Measurements from ENCODE around the gene RAB3IP. TPM values are rescaled to one million over a fixed set of nuclear protein-coding genes. Genes with fewer than 3 reads are reported as not detected.
"Not testable (repeated sequence)": the region's sequence is repeated elsewhere in the genome, so short reads cannot be mapped to it uniquely, and the experiment has no call there.

The RAB3IP gene
- total RNA-seq, 1 donor from 2014 or later, result 28.5 TPM

GRCh38 chr12:69843608-69844007 lies 104.9 kb downstream of the RAB3IP start:
- Mint-ChIP-seq H3K4me3 (no peak overlapping the region), H3K4me1 (peaks cover 5% of the 10 kb centered on the region), H3K9me3 (no peaks in the 10 kb centered on the region), H3K36me3 (no peaks in the 10 kb centered on the region), H3K27me3 (ENCODE audit: low read depth) (peaks cover 4% of the 10 kb centered on the region), H3K27ac (no peak overlapping the region)
- DNase-seq (ENCODE audit: low spot score in 2 of 2, unreplicated experiment in 2 of 2), result no peak
- no peak for TF ChIP-seq CTCF (IDR thresholded peaks at IDR 0.05; ENCODE audit: unreplicated experiment)

GRCh38 chr12:69844416-69844815 lies 105.8 kb downstream of the RAB3IP start:
- no peak for DNase-seq (ENCODE audit: low spot score in 2 of 2, unreplicated experiment in 2 of 2)
- no peaks in the 10 kb centered on the region for H3K9me3 Mint-ChIP-seq
- H3K4me3 Mint-ChIP-seq, result no peak overlapping the region
- peaks cover 4% of the 10 kb centered on the region for H3K27me3 Mint-ChIP-seq (ENCODE audit: low read depth)
- no peaks in the 10 kb centered on the region for H3K36me3 Mint-ChIP-seq
- no peak for TF ChIP-seq CTCF (IDR thresholded peaks at IDR 0.05; ENCODE audit: unreplicated experiment)
- peaks cover 5% of the 10 kb centered on the region for H3K4me1 Mint-ChIP-seq
- H3K27ac Mint-ChIP-seq, result no peak overlapping the region

GRCh38 chr12:69844836-69845235 lies 106.2 kb downstream of the RAB3IP start:
- TF ChIP-seq CTCF (IDR thresholded peaks at IDR 0.05; ENCODE audit: unreplicated experiment), result no peak
- Mint-ChIP-seq H3K9me3 (no peaks in the 10 kb centered on the region), H3K27ac (no peak overlapping the region), H3K36me3 (no peaks in the 10 kb centered on the region), H3K4me3 (no peak overlapping the region), H3K4me1 (peaks cover 5% of the 10 kb centered on the region), H3K27me3 (ENCODE audit: low read depth) (peaks cover 4% of the 10 kb centered on the region)
- no peak for DNase-seq (ENCODE audit: low spot score in 2 of 2, unreplicated experiment in 2 of 2)

- peaks cover 2% of the 10 kb centered on the region for H3K27me3 Mint-ChIP-seq (ENCODE audit: low read depth)
- H3K27ac Mint-ChIP-seq, result no peak overlapping the region
- no peak overlapping the region for H3K4me3 Mint-ChIP-seq
These were observed 108.3 kb downstream of the RAB3IP start for GRCh38 chr12:69846976-69847375.

GRCh38 chr12:69851976-69852375 lies 113.3 kb downstream of the RAB3IP start:
- Mint-ChIP-seq H3K9me3 (peaks cover 31% of the 10 kb centered on the region), H3K27ac (no peak overlapping the region), H3K4me1 (no peaks in the 10 kb centered on the region), H3K27me3 (ENCODE audit: low read depth) (no peaks in the 10 kb centered on the region), H3K36me3 (peaks cover 8% of the 10 kb centered on the region), H3K4me3 (no peak overlapping the region)
- no peak for DNase-seq (ENCODE audit: low spot score in 2 of 2, unreplicated experiment in 2 of 2)
- TF ChIP-seq CTCF (IDR thresholded peaks at IDR 0.05; ENCODE audit: unreplicated experiment), result no peak

More at GRCh38 chr12:69846976-69847375, 108.3 kb downstream of the RAB3IP start:
- peaks cover 1% of the 10 kb centered on the region for H3K4me1 Mint-ChIP-seq
- no peaks in the 10 kb centered on the region for H3K36me3 Mint-ChIP-seq
- TF ChIP-seq CTCF (IDR thresholded peaks at IDR 0.05; ENCODE audit: unreplicated experiment), result no peak
- H3K9me3 Mint-ChIP-seq, result peaks cover 17% of the 10 kb centered on the region
- DNase-seq (ENCODE audit: low spot score in 2 of 2, unreplicated experiment in 2 of 2), result no peak

- H3K27ac Mint-ChIP-seq; H3K27me3 Mint-ChIP-seq (ENCODE audit: low read depth); H3K4me3 Mint-ChIP-seq; DNase-seq (ENCODE audit: low spot score in 2 of 2, unreplicated experiment in 2 of 2); H3K36me3 Mint-ChIP-seq; H3K4me1 Mint-ChIP-seq: not testable (repeated sequence)
- peaks cover 43% of the 10 kb centered on the region for H3K9me3 Mint-ChIP-seq
These were observed 114.7 kb downstream of the RAB3IP start for GRCh38 chr12:69853176-69853961.

Data from mesothelial cell of epicardium (in vitro differentiated cells).